Measurements from ENCODE around the gene IRF1.

GRCh38 chr5:132449060-132449459 lies 41.5 kb downstream of the IRF1 start:
- TF ChIP-seq, protein P1, sequence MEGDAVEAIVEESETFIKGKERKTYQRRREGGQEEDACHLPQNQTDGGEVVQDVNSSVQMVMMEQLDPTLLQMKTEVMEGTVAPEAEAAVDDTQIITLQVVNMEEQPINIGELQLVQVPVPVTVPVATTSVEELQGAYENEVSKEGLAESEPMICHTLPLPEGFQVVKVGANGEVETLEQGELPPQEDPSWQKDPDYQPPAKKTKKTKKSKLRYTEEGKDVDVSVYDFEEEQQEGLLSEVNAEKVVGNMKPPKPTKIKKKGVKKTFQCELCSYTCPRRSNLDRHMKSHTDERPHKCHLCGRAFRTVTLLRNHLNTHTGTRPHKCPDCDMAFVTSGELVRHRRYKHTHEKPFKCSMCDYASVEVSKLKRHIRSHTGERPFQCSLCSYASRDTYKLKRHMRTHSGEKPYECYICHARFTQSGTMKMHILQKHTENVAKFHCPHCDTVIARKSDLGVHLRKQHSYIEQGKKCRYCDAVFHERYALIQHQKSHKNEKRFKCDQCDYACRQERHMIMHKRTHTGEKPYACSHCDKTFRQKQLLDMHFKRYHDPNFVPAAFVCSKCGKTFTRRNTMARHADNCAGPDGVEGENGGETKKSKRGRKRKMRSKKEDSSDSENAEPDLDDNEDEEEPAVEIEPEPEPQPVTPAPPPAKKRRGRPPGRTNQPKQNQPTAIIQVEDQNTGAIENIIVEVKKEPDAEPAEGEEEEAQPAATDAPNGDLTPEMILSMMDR (IDR thresholded peaks at IDR 0.05): no peak
- TF ChIP-seq POLR2AphosphoS5 (IDR thresholded peaks at IDR 0.05) (no peak), POLR2A (IDR thresholded peaks at IDR 0.05) (no peak), EP300 (IDR thresholded peaks at IDR 0.05; ENCODE audit: low read depth) (no peak)

Data from transverse colon (tissue), 4 donors.